HepG2 (cell line): ENCODE data around the gene FKBP5. TPM values are rescaled to one million over a fixed set of nuclear protein-coding genes. Genes with fewer than 3 reads are reported as not detected.

Experiments used
- ATM ChIP-seq: fragments of 450-650 bp; IDR thresholded peaks from 2 replicates; pipeline ENCODE4 v1.7.1; 2017; ENCODE audit warnings: mild to moderate bottlenecking, borderline replicate concordance
- CHD4 ChIP-seq: fragments of 200-600 bp; sonication (generic); IDR thresholded peaks from 2 replicates; pipeline ENCODE4 v1.7.0; 2017; ENCODE audit warnings: mild to moderate bottlenecking, low read length, borderline replicate concordance
- ELF3 ChIP-seq: IDR thresholded peaks from 2 replicates; pipeline ENCODE4 v1.6.1; 2016; ENCODE audit warnings: missing genetic modification reagents, missing compliant biosample characterization
- FOSL2 ChIP-seq: sonication (generic); formaldehyde crosslinking; IDR thresholded peaks from 2 replicates; pipeline ENCODE4 v1.4.0; 2020; ENCODE audit warnings: missing genetic modification reagents
- HDAC1 ChIP-seq: sonication (generic); formaldehyde crosslinking; IDR thresholded peaks from 2 replicates; pipeline ENCODE4 v1.5.1; 2020; ENCODE audit warnings: mild to moderate bottlenecking, missing genetic modification reagents
- HNRNPL ChIP-seq: fragments of 200-400 bp; formaldehyde crosslinking; IDR thresholded peaks from 2 replicates; pipeline ENCODE4 v1.6.1; 2017; ENCODE audit warnings: mild to moderate bottlenecking, low read depth, low read length
- HOXA3 ChIP-seq: sonication (generic); formaldehyde crosslinking; IDR thresholded peaks from 2 replicates; pipeline ENCODE4 v1.5.0; 2020; ENCODE audit warnings: missing genetic modification reagents
- ISL2 ChIP-seq: sonication (generic); formaldehyde crosslinking; IDR thresholded peaks from 2 replicates; pipeline ENCODE4 v1.5.0; 2020; ENCODE audit warnings: missing genetic modification reagents
- KAT8 ChIP-seq: IDR thresholded peaks from 2 replicates; pipeline ENCODE4 v1.6.1; 2016; ENCODE audit warnings: missing genetic modification reagents, missing compliant biosample characterization
- KMT2B ChIP-seq: IDR thresholded peaks from 2 replicates; pipeline ENCODE4 v1.6.1; 2016; ENCODE audit warnings: missing genetic modification reagents, missing compliant biosample characterization
- MAFK ChIP-seq, 2 experiments: IDR thresholded peaks in 1 of 2; conservative IDR thresholded peaks in 1 of 2; 2 replicates each; pipeline ENCODE4 v1.6.1; 2011; ENCODE audit warnings: improper control_type of control experiment in 2 of 2, low read length in 2 of 2
- MED1 ChIP-seq: sonication (generic); formaldehyde crosslinking; IDR thresholded peaks from 2 replicates; pipeline ENCODE4 v1.4.0; 2020; ENCODE audit warnings: missing genetic modification reagents
- MYPOP ChIP-seq: sonication (generic); formaldehyde crosslinking; IDR thresholded peaks from 2 replicates; pipeline ENCODE4 v1.8.1; 2023; ENCODE audit warnings: mild to moderate bottlenecking, moderate library complexity, missing genetic modification reagents
- NBN ChIP-seq: fragments of 450-650 bp; conservative IDR thresholded peaks from 2 replicates; pipeline ENCODE4 v1.6.1; 2017
- PITX1 ChIP-seq: sonication (generic); formaldehyde crosslinking; IDR thresholded peaks from 2 replicates; pipeline ENCODE4 v1.5.1; 2020; ENCODE audit warnings: mild to moderate bottlenecking, missing genetic modification reagents
- SP5 ChIP-seq: IDR thresholded peaks from 2 replicates; pipeline ENCODE4 v1.6.1; 2016; ENCODE audit warnings: low read depth, borderline replicate concordance
- ZMAT5 ChIP-seq: sonication (generic); formaldehyde crosslinking; IDR thresholded peaks from 2 replicates; pipeline ENCODE4 v1.5.0; 2020; ENCODE audit warnings: mild to moderate bottlenecking, low read depth, missing genetic modification reagents, borderline replicate concordance
- ZNF543 ChIP-seq: sonication (generic); formaldehyde crosslinking; IDR thresholded peaks from 2 replicates; pipeline ENCODE4 v1.4.0; 2020; ENCODE audit warnings: mild to moderate bottlenecking, missing genetic modification reagents
- ZNF552 ChIP-seq: sonication (generic); formaldehyde crosslinking; IDR thresholded peaks from 2 replicates; pipeline ENCODE4 v1.9.0; 2022; ENCODE audit warnings: missing genetic modification reagents, mild to moderate bottlenecking, borderline replicate concordance
- ZNF589 ChIP-seq: sonication (generic); formaldehyde crosslinking; conservative IDR thresholded peaks from 2 replicates; pipeline ENCODE4 v1.8.0; 2022; ENCODE audit warnings: mild to moderate bottlenecking, moderate library complexity, missing genetic modification reagents
- polyA plus RNA-seq, 8 experiments: library from polyadenylated mRNA; depleted of rRNA in 3 of 8; stranded (reverse) in 7 of 8; unstranded in 1 of 8; fragments of >200 nt; fragmentation: Illumina TruSeq in 4 of 8; extraction: Trizol in 4 of 8; gene quantifications; 2 replicates each; pipeline versions ENCODE4 v1.2.1 to v1.2.3, GENCODE V29; 2011 to 2016; ENCODE audit warnings: low read depth in 4 of 8, missing spikeins in 1 of 8, mixed read lengths in 1 of 8; ENCODE audit not compliant: insufficient read depth in 1 of 8
- total RNA-seq, 5 experiments: library from RNA; depleted of rRNA; stranded (reverse); fragments of >200 nt; fragmentation: Illumina TruSeq; extraction: Trizol; gene quantifications; 2 replicates each; pipeline ENCODE4 v1.2.3, GENCODE V29; 2016; ENCODE audit warnings: low read depth in 1 of 5
- TF ChIP-seq, protein P1 (sequence below): IDR thresholded peaks from 2 replicates; pipeline ENCODE4 v1.6.1; 2016; ENCODE audit warnings: low read depth, borderline replicate concordance
- TF ChIP-seq, protein P2 (sequence below): IDR thresholded peaks from 2 replicates; pipeline ENCODE4 v1.6.1; 2016; ENCODE audit warnings: low read depth
- TF ChIP-seq, protein P3 (sequence below): IDR thresholded peaks from 2 replicates; pipeline ENCODE4 v1.6.1; 2016; ENCODE audit warnings: mild to moderate bottlenecking
- TF ChIP-seq, protein P4 (sequence below), 2 experiments: fragments of 450-650 bp in 1 of 2; sonication (generic) in 1 of 2; formaldehyde crosslinking; IDR thresholded peaks; 2 replicates each; pipeline versions ENCODE4 v1.5.0 to v1.8.0; 2020 to 2022; ENCODE audit warnings: mild to moderate bottlenecking in 1 of 2, missing genetic modification reagents in 1 of 2

FKBP5 gene
- total and polyA plus RNA-seq, 2 of the 13 experiments (the other 11 are each of a cell fraction or from before 2014, with no cell fraction given), result 8.0 to 17.4 TPM

DNA sequence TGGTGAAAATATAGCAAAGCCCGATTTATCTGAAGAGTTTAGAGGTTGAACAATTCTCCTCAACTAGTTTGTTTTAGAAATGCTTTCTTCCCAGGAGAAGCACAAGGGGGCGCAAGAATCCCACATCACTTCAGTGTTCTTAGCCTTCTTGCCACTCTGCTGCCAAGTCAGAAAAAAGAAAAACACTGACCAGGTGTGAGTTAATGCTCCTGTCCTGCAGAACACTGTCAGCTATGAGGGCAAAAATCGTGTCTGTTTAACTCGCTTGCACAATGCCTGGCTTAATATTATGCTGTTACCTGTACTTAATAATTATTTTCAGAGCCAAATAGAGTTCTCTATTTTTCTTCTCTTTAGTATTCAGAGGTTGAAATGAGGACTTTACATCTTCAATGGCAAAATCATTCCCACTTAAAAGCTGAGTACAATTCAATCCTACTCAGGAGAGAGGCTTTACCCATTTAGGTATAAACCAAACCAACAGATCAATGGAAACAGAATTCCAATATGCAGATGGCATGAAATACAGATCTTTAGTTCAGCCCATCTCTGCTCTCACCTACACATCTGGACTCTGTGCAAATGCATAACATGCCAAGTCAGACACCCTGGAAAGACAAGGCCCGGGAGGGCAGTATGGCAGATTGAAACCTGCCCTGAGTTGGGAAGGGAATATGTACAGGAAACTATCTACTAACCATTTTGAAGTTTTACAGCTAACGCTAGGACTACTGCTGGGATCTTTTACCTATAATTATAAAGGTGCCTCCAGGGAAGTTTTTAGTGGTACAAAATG lies 104.6 kb downstream of the FKBP5 start (continued):
- TF ChIP-seq PITX1 (0 out of 2 replicates have a peak, but pooled peaks have one; percentile 13), KAT8 (CRISPR knock-in tag) (peak; percentile 35; the same call in 1 of the 2 replicates), KMT2B (CRISPR knock-in tag) (0 out of 2 replicates have a peak, but pooled peaks have one; percentile 30), ZMAT5 (CRISPR knock-in tag) (no peak), SP5 (CRISPR knock-in tag) (no peak), HDAC1 (CRISPR knock-in tag) (no peak), ISL2 (CRISPR knock-in tag) (peak; percentile 42; the same call in 1 of the 2 replicates), MED1 (CRISPR knock-in tag) (no peak; the same call in 1 of the 2 replicates), ZNF589 (no peak), NBN (no peak), MYPOP (peak; percentile 35; the same call in 1 of the 2 replicates), HOXA3 (CRISPR knock-in tag) (no peak), MAFK (conservative IDR thresholded peaks at IDR 0.05 in 1 of 2, IDR thresholded peaks at IDR 0.05 in 1 of 2; ENCODE audit: low read length in 2 of 2) (no peak), ELF3 (CRISPR knock-in tag) (0 out of 2 replicates have a peak, but pooled peaks have one; percentile 26), ZNF552 (CRISPR knock-in tag) (no peak), ZNF543 (no peak), HNRNPL (no peak), CHD4 (no peak), FOSL2 (CRISPR knock-in tag) (0 out of 2 replicates have a peak, but pooled peaks have one; percentile 7), ATM (no peak)
- TF ChIP-seq, protein P1, sequence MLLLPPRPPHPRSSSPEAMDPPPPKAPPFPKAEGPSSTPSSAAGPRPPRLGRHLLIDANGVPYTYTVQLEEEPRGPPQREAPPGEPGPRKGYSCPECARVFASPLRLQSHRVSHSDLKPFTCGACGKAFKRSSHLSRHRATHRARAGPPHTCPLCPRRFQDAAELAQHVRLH (CRISPR knock-in tag), result 0 out of 2 replicates have a peak, but pooled peaks have one; percentile 45
- TF ChIP-seq, protein P2, sequence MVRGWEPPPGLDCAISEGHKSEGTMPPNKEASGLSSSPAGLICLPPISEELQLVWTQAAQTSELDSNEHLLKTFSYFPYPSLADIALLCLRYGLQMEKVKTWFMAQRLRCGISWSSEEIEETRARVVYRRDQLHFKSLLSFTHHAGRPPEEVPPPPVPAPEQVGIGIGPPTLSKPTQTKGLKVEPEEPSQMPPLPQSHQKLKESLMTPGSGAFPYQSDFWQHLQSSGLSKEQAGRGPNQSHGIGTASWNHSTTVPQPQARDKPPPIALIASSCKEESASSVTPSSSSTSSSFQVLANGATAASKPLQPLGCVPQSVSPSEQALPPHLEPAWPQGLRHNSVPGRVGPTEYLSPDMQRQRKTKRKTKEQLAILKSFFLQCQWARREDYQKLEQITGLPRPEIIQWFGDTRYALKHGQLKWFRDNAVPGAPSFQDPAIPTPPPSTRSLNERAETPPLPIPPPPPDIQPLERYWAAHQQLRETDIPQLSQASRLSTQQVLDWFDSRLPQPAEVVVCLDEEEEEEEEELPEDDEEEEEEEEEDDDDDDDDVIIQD, result no peak
- TF ChIP-seq, protein P3, sequence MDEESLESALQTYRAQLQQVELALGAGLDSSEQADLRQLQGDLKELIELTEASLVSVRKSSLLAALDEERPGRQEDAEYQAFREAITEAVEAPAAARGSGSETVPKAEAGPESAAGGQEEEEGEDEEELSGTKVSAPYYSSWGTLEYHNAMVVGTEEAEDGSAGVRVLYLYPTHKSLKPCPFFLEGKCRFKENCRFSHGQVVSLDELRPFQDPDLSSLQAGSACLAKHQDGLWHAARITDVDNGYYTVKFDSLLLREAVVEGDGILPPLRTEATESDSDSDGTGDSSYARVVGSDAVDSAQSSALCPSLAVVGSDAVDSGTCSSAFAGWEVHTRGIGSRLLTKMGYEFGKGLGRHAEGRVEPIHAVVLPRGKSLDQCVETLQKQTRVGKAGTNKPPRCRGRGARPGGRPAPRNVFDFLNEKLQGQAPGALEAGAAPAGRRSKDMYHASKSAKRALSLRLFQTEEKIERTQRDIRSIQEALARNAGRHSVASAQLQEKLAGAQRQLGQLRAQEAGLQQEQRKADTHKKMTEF (CRISPR knock-in tag), result peak; percentile 32; the same call in 1 of the 2 replicates
- TF ChIP-seq, protein P4, sequence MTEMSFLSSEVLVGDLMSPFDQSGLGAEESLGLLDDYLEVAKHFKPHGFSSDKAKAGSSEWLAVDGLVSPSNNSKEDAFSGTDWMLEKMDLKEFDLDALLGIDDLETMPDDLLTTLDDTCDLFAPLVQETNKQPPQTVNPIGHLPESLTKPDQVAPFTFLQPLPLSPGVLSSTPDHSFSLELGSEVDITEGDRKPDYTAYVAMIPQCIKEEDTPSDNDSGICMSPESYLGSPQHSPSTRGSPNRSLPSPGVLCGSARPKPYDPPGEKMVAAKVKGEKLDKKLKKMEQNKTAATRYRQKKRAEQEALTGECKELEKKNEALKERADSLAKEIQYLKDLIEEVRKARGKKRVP (CRISPR knock-in tag; IDR thresholded peaks at IDR 0.05), result no peak
